Body of pancreas (tissue), 4 donors: ENCODE data around the gene THOC5.
"Not testable (repeated sequence)": the region's sequence is repeated elsewhere in the genome, so short reads cannot be mapped to it uniquely, and the experiment has no call there.

ENCODE experiments used
- POLR2A ChIP-seq, 3 donors: fragments of 450-650 bp; IDR thresholded peaks; one replicate each; pipeline ENCODE4 v1.6.1; 2016; ENCODE audit warnings: antibody characterized with exemption in 3 of 3, mild to moderate bottlenecking in 2 of 3
- TF ChIP-seq, protein P1 (sequence below), 7 experiments: fragments of 450-650 bp in 4 of 7; fragments of 200-600 bp in 3 of 7; sonication (generic) in 3 of 7; IDR thresholded peaks; one replicate each; pipeline ENCODE4 v1.5.1; 2016 to 2019; ENCODE audit warnings: antibody characterized with exemption in 7 of 7

DNA sequence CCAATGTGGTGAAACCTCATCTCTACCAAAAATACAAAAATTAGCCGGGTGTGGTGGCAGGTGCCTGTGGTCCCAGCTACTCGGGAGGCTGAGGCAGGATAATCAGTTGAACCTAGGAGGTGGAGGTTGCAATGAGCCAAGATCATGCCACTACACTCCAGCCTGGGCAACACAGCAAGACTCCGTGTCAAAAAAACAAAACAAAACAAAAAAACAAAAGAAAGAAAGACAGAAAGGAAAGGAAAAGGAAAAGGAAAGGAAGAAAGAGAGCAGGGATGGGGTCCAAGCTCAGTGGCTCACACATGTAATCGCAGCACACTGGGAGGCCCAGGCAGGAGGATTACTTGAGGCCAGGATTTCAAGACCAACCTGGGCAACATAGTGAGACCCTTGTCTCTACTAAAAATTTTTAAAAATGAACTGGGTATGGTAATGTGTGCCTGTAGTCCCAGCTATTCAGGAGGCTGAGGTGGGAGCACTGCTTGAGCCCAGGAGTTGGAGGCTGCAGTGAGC lies 32.7 kb upstream of the THOC5 start:
- TF ChIP-seq, protein P1, sequence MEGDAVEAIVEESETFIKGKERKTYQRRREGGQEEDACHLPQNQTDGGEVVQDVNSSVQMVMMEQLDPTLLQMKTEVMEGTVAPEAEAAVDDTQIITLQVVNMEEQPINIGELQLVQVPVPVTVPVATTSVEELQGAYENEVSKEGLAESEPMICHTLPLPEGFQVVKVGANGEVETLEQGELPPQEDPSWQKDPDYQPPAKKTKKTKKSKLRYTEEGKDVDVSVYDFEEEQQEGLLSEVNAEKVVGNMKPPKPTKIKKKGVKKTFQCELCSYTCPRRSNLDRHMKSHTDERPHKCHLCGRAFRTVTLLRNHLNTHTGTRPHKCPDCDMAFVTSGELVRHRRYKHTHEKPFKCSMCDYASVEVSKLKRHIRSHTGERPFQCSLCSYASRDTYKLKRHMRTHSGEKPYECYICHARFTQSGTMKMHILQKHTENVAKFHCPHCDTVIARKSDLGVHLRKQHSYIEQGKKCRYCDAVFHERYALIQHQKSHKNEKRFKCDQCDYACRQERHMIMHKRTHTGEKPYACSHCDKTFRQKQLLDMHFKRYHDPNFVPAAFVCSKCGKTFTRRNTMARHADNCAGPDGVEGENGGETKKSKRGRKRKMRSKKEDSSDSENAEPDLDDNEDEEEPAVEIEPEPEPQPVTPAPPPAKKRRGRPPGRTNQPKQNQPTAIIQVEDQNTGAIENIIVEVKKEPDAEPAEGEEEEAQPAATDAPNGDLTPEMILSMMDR (IDR thresholded peaks at IDR 0.05) = not testable (repeated sequence)
- TF ChIP-seq POLR2A (IDR thresholded peaks at IDR 0.05) = not testable (repeated sequence)
